NAMALWA (cell line): Measurements from ENCODE around the gene NACAD.

Experiments
- DNase-seq: peaks from one replicate; pipeline ENCODE4 v3.0.0-alpha.2; 2015; ENCODE audit warnings: low spot score

The NACAD gene

GRCh38 chr7:45088821-45089340 is at the start of gene NACAD:
TSS of gene NACAD (minus strand) at chr7:45088969. CDS start at chr7:45088894, 75 bp downstream.
- DNase-seq, result no peak

- peak; percentile 94 for DNase-seq
Measured at GRCh38 chr7:45136106-45137060, 47.6 kb upstream of the NACAD start.

GRCh38 chr7:45133877-45134276 is 45.1 kb upstream of the NACAD start:
- no peak for DNase-seq

GRCh38 chr7:45133352-45133751 is 44.6 kb upstream of the NACAD start:
- no peak for DNase-seq

- DNase-seq, result no peak
Measured at GRCh38 chr7:45132708-45133320, 44.0 kb upstream of the NACAD start.

GRCh38 chr7:45131891-45132290 is 43.1 kb upstream of the NACAD start:
- DNase-seq, result no peak

GRCh38 chr7:45130910-45131309 is 42.1 kb upstream of the NACAD start:
- no peak for DNase-seq

GRCh38 chr7:45129906-45130305 is 41.1 kb upstream of the NACAD start:
- DNase-seq, result no peak

GRCh38 chr7:45129181-45129800 is 40.5 kb upstream of the NACAD start:
- no peak for DNase-seq

- DNase-seq, result no peak
Measured at GRCh38 chr7:45126920-45127319, 38.2 kb upstream of the NACAD start.

GRCh38 chr7:45126201-45126600 is 37.4 kb upstream of the NACAD start:
- DNase-seq, result no peak

- DNase-seq, result no peak
Measured at GRCh38 chr7:45125193-45125904, 36.6 kb upstream of the NACAD start.

- DNase-seq, result no peak
Measured at GRCh38 chr7:45123913-45124710, 35.3 kb upstream of the NACAD start.

GRCh38 chr7:45122975-45123860 is 34.4 kb upstream of the NACAD start:
- DNase-seq, result no peak

GRCh38 chr7:45119550-45119949 is 30.8 kb upstream of the NACAD start:
- no peak for DNase-seq

- DNase-seq, result peak; percentile 65
Measured at GRCh38 chr7:45118889-45119331, 30.1 kb upstream of the NACAD start.

GRCh38 chr7:45118292-45118691 is 29.5 kb upstream of the NACAD start:
- DNase-seq, result no peak

GRCh38 chr7:45117582-45117981 is 28.8 kb upstream of the NACAD start:
- DNase-seq, result no peak

- DNase-seq, result no peak
Measured at GRCh38 chr7:45116048-45116447, 27.3 kb upstream of the NACAD start.

- no peak for DNase-seq
Measured at GRCh38 chr7:45114926-45115325, 26.2 kb upstream of the NACAD start.
